IMR-90 (cell line): ENCODE results near the gene PCNX4. TPM values are rescaled to one million over a fixed set of nuclear protein-coding genes. Genes with fewer than 3 reads are reported as not detected.

Experiments used
- ATAC-seq: fragments of 200-7000 bp; cut with Tn5 transposase; 2 replicates; pipeline ENCODE4 v1.9.1; 2020; ENCODE audit warnings: low read depth, mild to moderate bottlenecking, moderate library complexity
- BruUV-seq: library from RNA; stranded (reverse); fragments of 400-500 nt; replicated peaks from 2 replicates; lab custom pipeline; 2021; lab: Mats Ljungman, UMichigan
- CTCF ChIA-PET: fragments of 300-600 bp; formaldehyde crosslinking; extraction: SDS; loops from one replicate; lab custom pipeline; 2021; ENCODE audit warnings: antibody characterized with exemption; lab: Yijun Ruan, JAX
- POLR2A ChIA-PET: fragments of 300-600 bp; sonication (Branson Sonifier 250); formaldehyde crosslinking; loops from one replicate; lab custom pipeline; 2022; ENCODE audit warnings: antibody characterized with exemption; ENCODE audit not compliant: unreplicated experiment; lab: Charles Lee
- DNase-seq: peaks from one replicate; pipeline ENCODE4 v3.0.0; 2013
- H2AFZ ChIP-seq: replicated peaks from 2 replicates; pipeline ENCODE3; 2013; ENCODE audit warnings: low read length, mild to moderate bottlenecking; ENCODE audit not compliant: poor library complexity
- H2AK5ac ChIP-seq: 2 replicates; pipeline ENCODE4 v1.6.1; 2013; ENCODE audit warnings: low read depth, low read length, inconsistent platforms
- H2AK9ac ChIP-seq: replicated peaks from 2 replicates; pipeline ENCODE3; 2013; ENCODE audit warnings: mild to moderate bottlenecking, low read depth, low read length, moderate library complexity; ENCODE audit not compliant: poor library complexity
- H2BK120ac ChIP-seq: 2 replicates; pipeline ENCODE4 v1.6.1; 2013; ENCODE audit warnings: low read depth, low read length, inconsistent platforms
- H2BK15ac ChIP-seq: 3 replicates; pipeline ENCODE4 v1.6.1; 2013; ENCODE audit warnings: low read depth, low read length, inconsistent platforms
- H2BK20ac ChIP-seq: 2 replicates; pipeline ENCODE4 v1.6.1; 2013; ENCODE audit warnings: low read depth, mild to moderate bottlenecking, inconsistent platforms, low read length, moderate library complexity
- H2BK5ac ChIP-seq: 2 replicates; pipeline ENCODE4 v1.6.1; 2013; ENCODE audit warnings: mild to moderate bottlenecking, low read depth, low read length, inconsistent platforms; ENCODE audit not compliant: poor library complexity, severe bottlenecking
- H3K14ac ChIP-seq: replicated peaks from 2 replicates; pipeline ENCODE4 v1.6.1; 2013; ENCODE audit warnings: low read depth, low read length, inconsistent platforms
- H3K18ac ChIP-seq: 2 replicates; pipeline ENCODE4 v1.6.1; 2013; ENCODE audit warnings: low read depth, low read length, control low read depth
- H3K23ac ChIP-seq: 2 replicates; pipeline ENCODE4 v1.6.1; 2013; ENCODE audit warnings: low read depth, low read length, inconsistent platforms
- H3K27ac ChIP-seq: 2 replicates; pipeline ENCODE4 v1.5.1; 2013; ENCODE audit warnings: mild to moderate bottlenecking, control low read depth, low read length; ENCODE audit not compliant: insufficient read depth
- H3K27me3 ChIP-seq: 2 replicates; pipeline ENCODE4 v1.6.1; 2013; ENCODE audit warnings: low read length; ENCODE audit not compliant: control insufficient read depth, insufficient read depth
- H3K36me3 ChIP-seq: 2 replicates; pipeline ENCODE4 v1.6.1; 2013; ENCODE audit warnings: low read length, mixed read lengths; ENCODE audit not compliant: control insufficient read depth, insufficient read depth
- H3K4ac ChIP-seq: 2 replicates; pipeline ENCODE4 v1.6.1; 2013; ENCODE audit warnings: low read depth, low read length, inconsistent platforms
- H3K4me1 ChIP-seq: 2 replicates; pipeline ENCODE4 v1.6.1; 2013; ENCODE audit warnings: low read length, mixed read lengths; ENCODE audit not compliant: control insufficient read depth, insufficient read depth
- H3K4me2 ChIP-seq: 2 replicates; pipeline ENCODE4 v1.6.1; 2013; ENCODE audit warnings: low read depth, mild to moderate bottlenecking, control low read depth, low read length, moderate library complexity
- H3K4me3 ChIP-seq: 2 replicates; pipeline ENCODE4 v1.5.1; 2013; ENCODE audit warnings: low read depth, mild to moderate bottlenecking, control low read depth, low read length, moderate library complexity; ENCODE audit not compliant: insufficient read depth
- H3K56ac ChIP-seq: 2 replicates; pipeline ENCODE4 v1.6.1; 2013; ENCODE audit warnings: low read length, inconsistent platforms; ENCODE audit not compliant: insufficient read depth; ENCODE audit errors: extremely low read depth
- H3K79me1 ChIP-seq, 2 experiments: 2 replicates each; pipeline ENCODE4 v1.6.1; 2013; ENCODE audit warnings: low read length in 2 of 2, inconsistent platforms in 1 of 2, low read depth in 1 of 2
- H3K9ac ChIP-seq: 2 replicates; pipeline ENCODE4 v1.6.1; 2013; ENCODE audit warnings: low read depth, low read length, control low read depth
- H3K9me1 ChIP-seq: 2 replicates; pipeline ENCODE4 v1.6.1; 2013; ENCODE audit warnings: low read length, inconsistent platforms; ENCODE audit not compliant: insufficient read depth
- H3K9me3 ChIP-seq: 2 replicates; pipeline ENCODE4 v1.6.1; 2013; ENCODE audit warnings: low read length; ENCODE audit not compliant: control insufficient read depth, insufficient read depth
- H4K20me1 ChIP-seq: 2 replicates; pipeline ENCODE4 v1.6.1; 2013; ENCODE audit warnings: low read length, inconsistent platforms; ENCODE audit not compliant: insufficient read depth
- H4K5ac ChIP-seq: 2 replicates; pipeline ENCODE4 v1.6.1; 2013; ENCODE audit warnings: mild to moderate bottlenecking, low read depth, low read length, control low read depth
- H4K8ac ChIP-seq, 2 experiments: 2 replicates each; pipeline ENCODE4 v1.6.1; 2013; ENCODE audit warnings: low read depth in 2 of 2, low read length in 2 of 2, control low read depth in 1 of 2, inconsistent platforms in 1 of 2
- H4K91ac ChIP-seq: 2 replicates; pipeline ENCODE4 v1.6.1; 2013; ENCODE audit warnings: low read depth, low read length, inconsistent platforms; ENCODE audit not compliant: insufficient read depth
- BHLHE40 ChIP-seq: fragments of 150-350 bp; IDR thresholded peaks from 2 replicates; pipeline ENCODE4 v1.6.1; 2016; ENCODE audit warnings: mild to moderate bottlenecking, low read depth, low read length
- CEBPB ChIP-seq: IDR thresholded peaks from 2 replicates; pipeline ENCODE4 v1.6.1; 2012; ENCODE audit warnings: low read depth, low read length, improper control_type of control experiment
- CHD1 ChIP-seq: IDR thresholded peaks from 2 replicates; pipeline ENCODE4 v1.6.1; 2012; ENCODE audit warnings: low read depth, low read length, improper control_type of control experiment
- CTCF ChIP-seq: conservative IDR thresholded peaks from 2 replicates; pipeline ENCODE4 v1.5.1; 2012; ENCODE audit warnings: mild to moderate bottlenecking, low read depth, low read length, improper control_type of control experiment
- ELK1 ChIP-seq: fragments of 150-350 bp; IDR thresholded peaks from 2 replicates; pipeline ENCODE4 v1.6.1; 2016; ENCODE audit warnings: low read depth, mild to moderate bottlenecking, low read length, moderate library complexity, borderline replicate concordance
- FOS ChIP-seq: fragments of 150-350 bp; IDR thresholded peaks from 2 replicates; pipeline ENCODE4 v1.6.1; 2016; ENCODE audit warnings: low read depth, low read length
- MAFK ChIP-seq: IDR thresholded peaks from 2 replicates; pipeline ENCODE4 v1.6.1; 2012; ENCODE audit warnings: low read depth, low read length, improper control_type of control experiment
- MAZ ChIP-seq: IDR thresholded peaks from 2 replicates; pipeline ENCODE4 v1.6.1; 2012; ENCODE audit warnings: low read depth, mild to moderate bottlenecking, low read length, improper control_type of control experiment, moderate library complexity, borderline replicate concordance
- MXI1 ChIP-seq: IDR thresholded peaks from 2 replicates; pipeline ENCODE4 v1.6.1; 2012; ENCODE audit warnings: low read depth, mild to moderate bottlenecking, low read length, moderate library complexity, borderline replicate concordance
- NFE2L2 ChIP-seq: fragments of 150-350 bp; IDR thresholded peaks from 2 replicates; pipeline ENCODE4 v1.6.1; 2016; ENCODE audit warnings: low read depth, mild to moderate bottlenecking, low read length
- POLR2A ChIP-seq: IDR thresholded peaks from 2 replicates; pipeline ENCODE4 v1.6.1; 2012; ENCODE audit warnings: mild to moderate bottlenecking, low read depth, low read length
- RAD21 ChIP-seq: IDR thresholded peaks from 2 replicates; pipeline ENCODE4 v1.6.1; 2012; ENCODE audit warnings: low read length, improper control_type of control experiment
- RCOR1 ChIP-seq: IDR thresholded peaks from 2 replicates; pipeline ENCODE4 v1.6.1; 2012; ENCODE audit warnings: mild to moderate bottlenecking, low read length, improper control_type of control experiment; ENCODE audit not compliant: insufficient replicate concordance
- RFX5 ChIP-seq: IDR thresholded peaks from 2 replicates; pipeline ENCODE4 v1.8.0; 2012; ENCODE audit warnings: low read depth, mild to moderate bottlenecking, low read length, moderate library complexity
- SMC3 ChIP-seq: fragments of 150-350 bp; IDR thresholded peaks from 2 replicates; pipeline ENCODE4 v1.6.1; 2016; ENCODE audit warnings: low read depth, mild to moderate bottlenecking, antibody characterized with exemption, low read length, moderate library complexity
- USF2 ChIP-seq: fragments of 150-350 bp; IDR thresholded peaks from 2 replicates; pipeline ENCODE4 v1.6.1; 2017; ENCODE audit warnings: mild to moderate bottlenecking, antibody characterized with exemption, low read length, low read depth
- WGBS, 2 experiments: methylation state at CpG; one replicate each; pipeline versions ENCODE4 v1.1.5 to v1.1.7; 2013; ENCODE audit warnings: missing lambda C conversion rate in 2 of 2; ENCODE audit not compliant: insufficient read length in 1 of 2; ENCODE audit errors: extremely low coverage in 2 of 2; 5-methylcytosine and 5-hydroxymethylcytosine counted together
- dilution Hi-C: fragments of 300-500 bp; cut with HindIII; formaldehyde crosslinking; loops from one replicate; pipeline ENCODE4 v1.14.3; 2018; ENCODE audit warnings: low sequenced_read_pairs; ENCODE audit not compliant: unreplicated experiment
- in situ Hi-C: fragments of 300-500 bp; cut with MboI; formaldehyde crosslinking; loops from 3 replicates; pipeline ENCODE4 v1.14.3; 2019; ENCODE audit warnings: low sequenced_read_pairs, inconsistent platforms, mixed read lengths
- intact Hi-C: fragments of 100-400 bp; cut with micrococcal nuclease; formaldehyde crosslinking; loops from 2 replicates; pipeline ENCODE4 v1.10.0; 2022
- polyA plus RNA-seq, 3 experiments: library from polyadenylated mRNA; depleted of rRNA; stranded (reverse); fragments of >200 nt; gene quantifications; 2 replicates each; pipeline ENCODE4 v1.2.3, GENCODE V29; 2012; ENCODE audit warnings: low replicate concordance in 1 of 3
- total RNA-seq: library from RNA; depleted of rRNA; stranded (reverse); fragments of >200 nt; gene quantifications from 2 replicates; pipeline ENCODE4 v1.2.3, GENCODE V29; 2012

The PCNX4 gene
- total and polyA plus RNA-seq, 2 of the 4 experiments (the other 2 are of a cell fraction), result 55.4 to 128 TPM

GRCh38 chr14:60116181-60116580 is 24.5 kb downstream of the PCNX4 start:
- Histone ChIP-seq H2BK20ac (no peak overlapping the region), H2AK5ac (no peak overlapping the region), H4K20me1 (no peaks in the 10 kb centered on the region; the same call in 1 of the 2 replicates), H3K9ac (no peak overlapping the region), H2BK5ac (no peak overlapping the region), H4K91ac (no peak overlapping the region), H3K14ac (no peak overlapping the region), H3K23ac (no peak overlapping the region), H2BK120ac (no peak overlapping the region), H3K4me3 (no peak overlapping the region), H3K4me2 (no peak overlapping the region), H2AFZ (no peak overlapping the region), H3K27me3 (no peaks in the 10 kb centered on the region), H2AK9ac (no peak overlapping the region), H3K27ac (no peak overlapping the region), H3K56ac (no peak overlapping the region), H3K18ac (no peak overlapping the region), H3K9me1 (0 out of 2 replicates have a peak, but pooled peaks cover 3% of the 10 kb centered on the region), H4K8ac (no peak overlapping the region), H3K4ac (no peak overlapping the region), H3K36me3 (peaks cover 20% of the 10 kb centered on the region), H4K5ac (no peak overlapping the region), H3K9me3 (no peaks in the 10 kb centered on the region), H3K79me1 (peaks cover 22 to 28% of the 10 kb centered on the region in 2 experiments), H3K4me1 (no peaks in the 10 kb centered on the region), H2BK15ac (no peak overlapping the region)
- WGBS, 2 experiments, result no CpG with 5 or more reads among the region's 4 CpGs
- DNase-seq (peak; percentile 26), ATAC-seq (peak; percentile 57)
- dilution Hi-C loops, result no loop called here
- ChIA-PET CTCF (no interaction called here), POLR2A (no interaction called here)
- TF ChIP-seq RCOR1 (no peak), NFE2L2 (no peak), SMC3 (no peak), BHLHE40 (no peak), FOS (no peak), RAD21 (no peak), CTCF (no peak), RFX5 (no peak), MXI1 (no peak), CEBPB (no peak), MAFK (no peak), MAZ (no peak), ELK1 (no peak), POLR2A (no peak), USF2 (no peak), CHD1 (no peak)
- in situ Hi-C loops, result no loop called here
- intact Hi-C loops, result no loop called here
- no TSS peak for BruUV-seq
